GM21529 (cell line): ENCODE results near the gene SLC6A17.
A peak's percentile ranks its signal among the peaks of the same experiment; 100 is the strongest.

ENCODE experiments used
- ATAC-seq: cut with Tn5 transposase; IDR thresholded peaks from one replicate; pipeline ENCODE4 v1.9.1; 2021; ENCODE audit not compliant: unreplicated experiment

SLC6A17 gene

GRCh38 chr1:110150330-110151174 is at the start of gene SLC6A17:
SLC6A17 (plus strand) TSS chr1:110150494; CDS start chr1:110166930, 16,436 bp downstream.
- no peak for ATAC-seq

DNA sequence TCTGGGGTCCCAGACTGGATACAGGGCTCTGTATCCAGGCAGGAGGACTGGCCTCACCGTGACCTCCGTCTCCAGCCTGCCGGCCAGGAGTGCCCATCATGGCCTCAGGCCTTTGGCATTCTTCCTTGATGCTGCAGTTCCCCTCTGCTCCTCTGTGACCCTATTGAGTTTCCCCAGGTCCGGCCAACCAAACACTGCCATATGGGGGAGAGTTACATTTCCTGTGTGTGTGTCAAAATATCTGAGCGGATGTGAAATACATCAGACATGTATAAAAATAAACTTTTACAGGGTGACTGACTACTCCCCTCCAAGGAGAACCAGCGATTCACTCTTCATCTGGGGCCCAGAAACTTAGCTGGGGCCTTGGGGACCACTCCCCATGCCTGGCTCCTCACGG is 48.2 kb upstream of the SLC6A17 start:
- no peak for ATAC-seq

- ATAC-seq, result peak; percentile 55
Measured at GRCh38 chr1:110106013-110106941, 44.0 kb upstream of the SLC6A17 start.

DNA sequence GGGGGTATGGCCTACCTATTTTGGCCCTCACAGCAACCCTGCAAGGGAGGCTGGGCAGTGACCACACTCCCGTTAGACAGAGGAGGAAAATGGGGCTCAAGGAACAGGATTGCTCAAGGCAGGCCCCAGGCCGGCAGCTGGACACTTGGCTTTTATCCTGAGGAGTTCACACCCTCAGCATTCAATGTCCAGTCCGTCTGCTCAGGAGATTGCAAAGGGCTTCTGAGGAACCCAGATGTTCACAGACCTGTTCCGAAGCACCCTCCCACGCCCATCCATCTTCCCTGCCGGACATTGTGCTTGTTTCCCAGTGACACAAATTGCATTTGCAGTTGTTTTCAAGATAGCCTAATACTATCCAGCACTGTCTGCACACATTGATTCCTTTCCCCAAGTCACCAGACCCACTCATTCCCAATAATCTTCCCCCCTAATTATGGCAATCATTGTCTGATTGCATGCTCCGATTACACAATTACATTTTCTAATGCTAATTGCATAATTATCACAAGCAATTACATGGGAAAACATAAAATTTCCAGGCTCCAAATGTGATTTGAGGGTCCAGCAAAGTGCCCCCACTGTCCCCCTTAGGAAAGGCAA is 42.3 kb upstream of the SLC6A17 start:
- no peak for ATAC-seq

- no peak for ATAC-seq
Measured at GRCh38 chr1:110111081-110111480, 39.2 kb upstream of the SLC6A17 start.

GRCh38 chr1:110112143-110112542 is 38.2 kb upstream of the SLC6A17 start, which contains the start of gene UBL4B:
UBL4B (plus strand) TSS chr1:110112443; CDS start chr1:110112535, 92 bp downstream.
- no peak for ATAC-seq

DNA sequence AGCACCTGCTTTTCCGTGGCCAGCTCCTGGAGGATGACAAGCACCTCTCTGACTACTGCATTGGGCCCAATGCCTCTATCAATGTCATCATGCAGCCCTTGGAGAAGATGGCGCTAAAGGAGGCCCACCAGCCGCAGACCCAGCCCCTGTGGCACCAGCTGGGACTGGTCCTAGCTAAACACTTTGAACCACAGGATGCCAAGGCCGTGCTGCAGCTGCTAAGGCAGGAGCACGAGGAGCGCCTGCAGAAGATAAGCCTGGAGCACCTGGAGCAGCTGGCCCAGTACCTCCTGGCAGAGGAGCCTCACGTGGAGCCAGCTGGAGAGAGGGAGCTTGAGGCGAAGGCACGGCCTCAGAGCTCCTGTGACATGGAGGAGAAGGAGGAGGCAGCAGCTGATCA is 37.6 kb upstream of the SLC6A17 start:
- no peak for ATAC-seq

- no peak for ATAC-seq
Measured at GRCh38 chr1:110113551-110113950, 36.7 kb upstream of the SLC6A17 start.

DNA sequence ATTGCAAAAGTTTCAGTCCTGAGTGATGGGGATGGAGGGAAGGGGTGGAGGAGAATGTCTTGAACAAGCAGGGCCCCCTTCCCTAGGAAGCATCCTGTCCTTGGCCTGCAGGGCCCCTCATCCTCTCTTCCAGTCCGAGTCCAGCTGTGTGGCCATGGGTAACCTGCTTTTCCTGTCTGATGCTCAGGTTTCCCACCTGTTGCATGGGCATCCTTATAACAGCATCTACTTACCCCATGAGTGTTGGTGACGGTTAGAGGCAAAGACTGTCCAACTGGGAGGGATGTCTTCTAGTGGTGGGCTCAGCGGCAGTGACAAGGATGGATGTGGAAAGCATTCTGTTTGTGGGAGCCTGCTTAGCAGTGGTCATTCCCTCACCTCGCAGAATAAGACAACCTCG is 36.1 kb upstream of the SLC6A17 start:
- ATAC-seq, result no peak

DNA sequence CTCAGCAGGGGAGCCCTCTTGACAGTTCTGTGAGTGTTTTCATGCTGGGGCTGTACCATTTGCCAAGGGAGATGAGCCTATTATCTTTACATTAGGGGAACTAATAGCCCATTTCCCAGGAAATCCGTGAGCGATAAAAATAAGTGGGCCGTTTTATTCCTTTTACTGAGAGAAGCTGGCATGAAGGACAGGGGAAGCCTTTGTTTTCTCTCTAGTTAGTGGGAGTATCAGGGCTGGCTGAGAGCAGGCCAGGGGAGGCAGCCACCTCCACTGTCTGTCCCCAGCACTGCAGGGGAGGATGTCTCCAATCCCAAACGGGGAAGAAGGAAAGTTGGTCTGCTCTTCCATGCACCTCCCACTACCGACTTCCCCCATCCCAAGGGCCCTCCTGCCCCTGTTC is 35.5 kb upstream of the SLC6A17 start:
- no peak for ATAC-seq

DNA sequence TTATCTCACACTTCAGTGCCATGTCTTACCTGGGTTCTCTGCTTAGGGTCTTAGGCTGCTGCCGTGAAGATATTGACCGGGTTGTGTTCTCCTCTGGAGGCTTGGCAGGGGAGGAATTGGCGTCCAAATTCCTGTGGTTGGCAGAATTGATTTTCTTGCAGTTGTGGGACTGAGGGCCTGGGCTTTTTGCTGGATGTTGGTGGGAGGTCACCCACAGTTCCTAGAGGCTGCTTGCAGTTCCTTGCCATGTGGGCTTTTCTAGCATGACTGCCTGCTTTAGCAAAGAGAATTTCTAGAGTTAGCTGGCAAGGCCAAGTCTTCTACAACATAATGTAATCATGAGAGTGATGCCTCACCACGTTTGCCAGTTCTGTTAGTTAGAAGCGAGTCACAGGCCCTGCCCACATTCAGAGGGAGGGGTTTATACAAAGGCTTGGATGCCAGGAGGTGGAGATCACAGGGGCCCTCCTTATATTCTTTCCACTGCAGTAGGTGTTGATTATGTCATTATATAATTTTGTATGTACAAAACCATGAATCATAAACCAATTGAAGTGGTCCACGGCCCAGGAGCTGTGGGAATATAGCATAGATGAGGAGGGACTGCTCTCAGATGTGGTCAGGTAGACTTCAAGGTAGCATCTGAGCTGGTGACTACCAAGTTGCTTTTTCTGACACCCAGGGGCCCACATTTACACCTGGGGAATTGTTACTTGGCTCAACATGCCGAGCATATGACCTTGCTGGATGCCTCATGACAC is 31.5 kb upstream of the SLC6A17 start:
- ATAC-seq, result no peak

DNA sequence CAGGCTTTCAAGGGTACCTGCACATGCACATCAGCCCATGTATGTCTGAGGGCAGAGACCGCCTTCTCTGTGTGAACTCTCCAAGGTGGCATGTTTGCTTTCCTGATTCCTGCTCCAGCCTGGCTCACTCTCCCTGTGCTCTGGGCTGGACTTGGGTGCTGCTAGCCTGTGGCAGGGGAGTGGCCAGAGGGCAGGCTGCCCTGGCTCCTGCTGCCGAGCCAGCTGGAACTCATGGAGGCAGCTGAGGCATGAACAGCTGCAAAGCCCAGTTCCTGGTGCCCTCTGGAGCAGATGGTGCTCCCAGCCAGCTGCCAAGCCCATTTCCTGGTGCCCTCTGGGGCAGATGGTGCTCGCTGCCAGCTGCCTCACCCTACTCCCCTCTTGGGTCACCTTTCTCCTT is 30.5 kb upstream of the SLC6A17 start:
- no peak for ATAC-seq

DNA sequence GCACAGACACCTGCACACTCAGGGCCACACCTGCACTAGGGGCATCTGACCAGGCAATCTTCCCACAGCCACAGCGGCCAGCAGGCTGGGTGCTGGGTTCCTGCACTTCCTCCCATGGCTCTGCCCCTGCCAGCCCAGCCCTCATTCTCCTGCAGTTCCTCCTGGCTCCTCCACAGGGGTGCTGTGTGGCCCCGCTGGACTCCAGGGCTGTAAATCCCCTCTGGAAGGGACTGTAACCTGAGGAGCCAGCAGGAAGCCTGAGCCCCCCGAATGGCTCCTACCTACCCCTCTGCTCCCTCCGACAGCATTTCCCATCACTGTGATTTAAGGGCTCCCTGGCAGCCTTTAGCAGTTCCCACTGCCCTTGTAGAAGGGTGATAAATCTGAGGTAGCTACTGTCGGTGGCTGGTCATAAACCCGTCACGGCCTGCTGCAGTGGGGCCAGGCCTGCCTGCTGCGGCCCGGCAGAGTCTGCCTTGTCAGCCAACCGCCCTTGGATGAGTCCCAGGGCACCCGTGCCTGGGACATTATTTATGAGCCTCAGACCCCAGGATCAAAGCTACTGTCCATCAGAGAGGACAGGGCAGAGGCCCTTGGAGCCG is 29.2 kb upstream of the SLC6A17 start:
- ATAC-seq, result no peak

- ATAC-seq, result no peak
Measured at GRCh38 chr1:110123224-110123623, 27.1 kb upstream of the SLC6A17 start.

DNA sequence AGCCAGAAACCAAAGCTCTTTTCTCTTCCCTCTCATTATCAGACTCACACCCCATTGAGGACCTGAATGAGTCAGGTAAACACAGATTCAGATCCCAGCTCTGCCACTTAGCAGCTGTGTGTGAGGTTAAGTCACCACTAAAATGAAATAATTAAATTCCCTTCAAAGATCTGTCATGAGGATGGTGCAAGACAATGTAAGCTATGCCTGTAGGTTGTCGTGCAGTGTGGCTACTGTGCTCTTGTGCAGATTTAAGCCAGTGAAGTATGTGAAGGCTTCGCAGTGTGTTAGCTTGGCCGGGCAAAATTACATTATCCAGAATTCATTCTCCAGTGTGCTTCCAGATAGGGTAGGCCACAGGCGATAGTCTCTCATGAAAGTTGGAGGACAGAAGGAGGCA is 24.5 kb upstream of the SLC6A17 start:
- ATAC-seq, result no peak

GRCh38 chr1:110130113-110130591 is 20.1 kb upstream of the SLC6A17 start:
- ATAC-seq, result no peak

GRCh38 chr1:110130989-110131388 is 19.3 kb upstream of the SLC6A17 start:
- no peak for ATAC-seq

DNA sequence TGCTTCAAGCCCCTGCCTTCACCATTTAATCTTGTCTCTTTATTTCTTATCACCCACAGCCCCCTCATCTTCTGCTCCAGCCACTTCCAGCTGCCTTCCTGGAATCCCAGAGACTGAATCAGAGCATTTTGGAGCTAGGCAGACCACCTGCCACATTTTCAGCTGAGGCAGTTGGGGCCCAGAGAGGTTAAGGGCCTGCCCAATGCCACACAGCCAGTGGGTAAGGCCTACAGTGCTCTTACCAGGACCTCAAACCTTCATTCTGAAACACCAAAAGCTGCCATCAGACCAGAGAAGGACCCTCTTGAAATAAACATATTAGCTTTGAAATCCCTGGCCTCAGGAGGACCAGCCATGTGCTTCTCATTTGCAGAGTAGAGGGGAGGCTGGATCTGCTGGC is 17.6 kb upstream of the SLC6A17 start:
- no peak for ATAC-seq

DNA sequence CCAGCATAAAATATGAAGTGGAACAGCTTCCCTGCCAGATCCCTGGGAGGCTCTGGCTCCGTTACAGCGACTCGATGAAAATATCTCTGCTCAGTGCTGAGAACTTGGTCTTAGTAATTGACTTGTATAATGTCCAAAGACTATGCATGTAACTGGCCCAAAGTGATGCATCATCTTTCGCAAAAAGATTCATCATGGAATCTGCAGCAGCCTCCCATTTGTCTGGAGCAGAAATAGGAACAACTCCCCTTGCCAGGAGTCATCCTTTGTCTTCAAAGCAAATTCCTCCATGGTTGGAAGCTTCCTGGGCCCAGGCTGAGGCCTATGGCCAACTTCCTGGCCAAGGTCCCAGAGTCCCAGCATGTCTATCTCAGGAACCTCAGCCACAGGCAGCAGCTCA is 16.9 kb upstream of the SLC6A17 start:
- no peak for ATAC-seq

DNA sequence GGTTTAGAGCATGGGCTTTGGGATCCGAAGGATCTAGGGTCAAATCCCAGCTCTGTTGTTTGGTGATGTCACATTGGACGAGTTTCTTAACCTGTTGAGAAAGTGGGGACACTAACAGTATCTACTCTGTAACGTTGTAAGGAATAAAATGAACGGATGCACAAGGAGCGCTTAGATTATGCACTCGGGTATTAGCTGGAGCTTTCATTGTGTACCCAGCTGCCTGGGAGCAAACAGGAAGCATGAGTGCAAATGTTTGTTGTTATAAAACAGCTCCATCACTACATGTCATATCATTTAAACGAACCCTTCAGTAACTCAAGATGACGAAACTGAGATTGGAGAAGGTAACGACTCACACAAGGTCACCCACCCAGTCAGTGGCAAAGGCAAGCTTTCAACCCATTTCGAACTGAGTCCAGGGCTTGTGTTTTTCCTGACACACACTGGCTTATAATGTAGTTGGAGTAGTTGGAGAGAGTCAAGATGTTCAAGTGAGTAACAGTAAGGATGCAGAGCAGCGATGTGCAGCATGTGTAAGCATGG is 16.2 kb upstream of the SLC6A17 start:
- ATAC-seq, result no peak
